ENCODE data around the gene MORN1. TPM values are rescaled to one million over a fixed set of nuclear protein-coding genes. Genes with fewer than 3 reads are reported as not detected.
"Not testable (repeated sequence)": the region's sequence is repeated elsewhere in the genome, so short reads cannot be mapped to it uniquely, and the experiment has no call there.

Gene MORN1
- total RNA-seq (2021) = 47.8 and 51.0 TPM in 2 replicates
- Bru-seq, nascent RNA = percentile 59 among the genes with signal in this experiment
- BruChase-seq, experiment 1, labeled RNA remaining after a 2-hour chase = percentile 68 among the genes with signal in this experiment
- percentile 76 among the genes with signal in this experiment for BruChase-seq, experiment 2, labeled RNA remaining after a 6-hour chase
- long read RNA-seq, partial matches to known transcripts = 4 of 20 reads
- long read RNA-seq, other reads (novel, unspliced or antisense) = 13 of 20 reads

GRCh38 chr1:2391041-2391930, at the start of gene MORN1, which contains the start of gene RER1:
TSS of gene MORN1 (minus strand) at chr1:2391554. CDS start at chr1:2391533, 21 bp downstream.
TSS of gene RER1 (plus strand) at chr1:2391841. CDS start at chr1:2395791, 3,950 bp downstream.
- Histone ChIP-seq H3K36me3 (ENCODE audit: low read depth) (peaks cover 7% of the 10 kb centered on the region; the same call in 1 of the 2 replicates), H3K4me2 (peak within 1 kb of the TSS; percentile 89), H3K4me1 (replicated peaks; ENCODE audit: insufficient read depth) (peaks cover 19% of the 10 kb centered on the region), H3K27ac (no peak within 1 kb of the TSS), H3K9me2 (ENCODE audit: insufficient read depth) (no peaks in the 10 kb centered on the region), H3K9me3 (ENCODE audit: insufficient read depth, low read depth) (no peaks in the 10 kb centered on the region), H2AFZ (peak within 1 kb of the TSS; percentile 90), H3F3A (ENCODE audit: insufficient read depth, low read depth) (peaks cover 6% of the 10 kb centered on the region; the same call in 1 of the 2 replicates), H3K79me2 (ENCODE audit: low read depth) (peaks cover 56% of the 10 kb centered on the region), H3K4me3 (peak within 1 kb of the TSS; percentile 80), H3K27me3 (ENCODE audit: insufficient read depth, low read depth) (no peaks in the 10 kb centered on the region), H4K20me1 (ENCODE audit: insufficient read depth) (peaks cover 29% of the 10 kb centered on the region)
- no peak for TF ChIP-seq EZH2 (IDR thresholded peaks at IDR 0.05; ENCODE audit: low read depth)
- TF ChIP-seq CTCF (conservative IDR thresholded peaks at IDR 0.05) = no peak
- peak; percentile 95 to 98 for DNase-seq
- BruUV-seq (replicated peaks) = no TSS peak
- intact Hi-C loops (cut with micrococcal nuclease; ENCODE audit: unreplicated experiment) = loop anchor here (1.0 to 5.0 kb wide), 4 partner anchors 21 to 195 kb away; partner anchors contain the start of genes PEX10 and PRXL2B
- CTCF ChIA-PET = interaction anchor here (0.6 to 1.0 kb wide), 5 partner anchors 186 to 217 kb away, joined by 3 to 7 read pairs (median 4); partner anchors contain the start of gene FAAP20
- POLR2A ChIA-PET (ENCODE audit: unreplicated experiment) = interaction anchor here (0.6 to 0.8 kb wide), 4 partner anchors 134 to 614 kb away, joined by 3 to 9 read pairs (median 4); no protein-coding TSS in a partner anchor

- H3K27ac ChIP-seq; H3K4me3 ChIP-seq; H3K36me3 ChIP-seq (ENCODE audit: low read depth); CTCF ChIA-PET; H3K79me2 ChIP-seq (ENCODE audit: low read depth); DNase-seq; H2AFZ ChIP-seq; H3K4me2 ChIP-seq; H3F3A ChIP-seq (ENCODE audit: insufficient read depth, low read depth); H3K9me3 ChIP-seq (ENCODE audit: insufficient read depth, low read depth); intact Hi-C loops (cut with micrococcal nuclease; ENCODE audit: unreplicated experiment); BruUV-seq (replicated peaks); H3K9me2 ChIP-seq (ENCODE audit: insufficient read depth); POLR2A ChIA-PET (ENCODE audit: unreplicated experiment); H3K4me1 ChIP-seq (replicated peaks; ENCODE audit: insufficient read depth); H4K20me1 ChIP-seq (ENCODE audit: insufficient read depth): not testable (repeated sequence)
- H3K27me3 ChIP-seq (ENCODE audit: insufficient read depth, low read depth) = peaks cover 54% of the 10 kb centered on the region
Observed at GRCh38 chr1:2440346-2440745, 49.0 kb upstream of the MORN1 start.

GRCh38 chr1:2439369-2439768, 48.0 kb upstream of the MORN1 start:
- Histone ChIP-seq H3K36me3 (ENCODE audit: low read depth) (no peaks in the 10 kb centered on the region), H3K27me3 (ENCODE audit: insufficient read depth, low read depth) (peaks cover 64% of the 10 kb centered on the region), H3K27ac (no peak overlapping the region), H3K9me3 (ENCODE audit: insufficient read depth, low read depth) (no peaks in the 10 kb centered on the region), H4K20me1 (ENCODE audit: insufficient read depth) (peaks cover 6% of the 10 kb centered on the region; the same call in 1 of the 2 replicates), H3K79me2 (ENCODE audit: low read depth) (no peaks in the 10 kb centered on the region), H3K4me1 (replicated peaks; ENCODE audit: insufficient read depth) (no peaks in the 10 kb centered on the region), H3K4me3 (no peak overlapping the region), H3K9me2 (ENCODE audit: insufficient read depth) (no peaks in the 10 kb centered on the region), H3K4me2 (no peak overlapping the region), H2AFZ (no peak overlapping the region), H3F3A (ENCODE audit: insufficient read depth, low read depth) (no peaks in the 10 kb centered on the region)
- intact Hi-C loops (cut with micrococcal nuclease; ENCODE audit: unreplicated experiment) = no loop called here
- BruUV-seq (replicated peaks) = no TSS peak
- CTCF ChIA-PET = no interaction called here
- POLR2A ChIA-PET (ENCODE audit: unreplicated experiment) = no interaction called here
- no peak for DNase-seq
- TF ChIP-seq CTCF (conservative IDR thresholded peaks at IDR 0.05) (no peak), EZH2 (IDR thresholded peaks at IDR 0.05; ENCODE audit: low read depth) (no peak)
